Measurements from ENCODE around the gene YJU2.

- TF ChIP-seq, protein P1, sequence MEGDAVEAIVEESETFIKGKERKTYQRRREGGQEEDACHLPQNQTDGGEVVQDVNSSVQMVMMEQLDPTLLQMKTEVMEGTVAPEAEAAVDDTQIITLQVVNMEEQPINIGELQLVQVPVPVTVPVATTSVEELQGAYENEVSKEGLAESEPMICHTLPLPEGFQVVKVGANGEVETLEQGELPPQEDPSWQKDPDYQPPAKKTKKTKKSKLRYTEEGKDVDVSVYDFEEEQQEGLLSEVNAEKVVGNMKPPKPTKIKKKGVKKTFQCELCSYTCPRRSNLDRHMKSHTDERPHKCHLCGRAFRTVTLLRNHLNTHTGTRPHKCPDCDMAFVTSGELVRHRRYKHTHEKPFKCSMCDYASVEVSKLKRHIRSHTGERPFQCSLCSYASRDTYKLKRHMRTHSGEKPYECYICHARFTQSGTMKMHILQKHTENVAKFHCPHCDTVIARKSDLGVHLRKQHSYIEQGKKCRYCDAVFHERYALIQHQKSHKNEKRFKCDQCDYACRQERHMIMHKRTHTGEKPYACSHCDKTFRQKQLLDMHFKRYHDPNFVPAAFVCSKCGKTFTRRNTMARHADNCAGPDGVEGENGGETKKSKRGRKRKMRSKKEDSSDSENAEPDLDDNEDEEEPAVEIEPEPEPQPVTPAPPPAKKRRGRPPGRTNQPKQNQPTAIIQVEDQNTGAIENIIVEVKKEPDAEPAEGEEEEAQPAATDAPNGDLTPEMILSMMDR (IDR thresholded peaks at IDR 0.05) = no peak
- TF ChIP-seq POLR2A (IDR thresholded peaks at IDR 0.05) = no peak
Measured at GRCh38 chr19:4303819-4304537, 57.1 kb downstream of the YJU2 start.

Measured in uterus (tissue), 2 donors.